ENCODE results near the gene PPP2R2C.
A peak's percentile ranks its signal among the peaks of the same experiment; 100 is the strongest.

The PPP2R2C gene

GRCh38 chr4:6364146-6364545 is 108.3 kb downstream of the PPP2R2C start:
- DNase-seq (ENCODE audit: low spot score) = no peak

DNA sequence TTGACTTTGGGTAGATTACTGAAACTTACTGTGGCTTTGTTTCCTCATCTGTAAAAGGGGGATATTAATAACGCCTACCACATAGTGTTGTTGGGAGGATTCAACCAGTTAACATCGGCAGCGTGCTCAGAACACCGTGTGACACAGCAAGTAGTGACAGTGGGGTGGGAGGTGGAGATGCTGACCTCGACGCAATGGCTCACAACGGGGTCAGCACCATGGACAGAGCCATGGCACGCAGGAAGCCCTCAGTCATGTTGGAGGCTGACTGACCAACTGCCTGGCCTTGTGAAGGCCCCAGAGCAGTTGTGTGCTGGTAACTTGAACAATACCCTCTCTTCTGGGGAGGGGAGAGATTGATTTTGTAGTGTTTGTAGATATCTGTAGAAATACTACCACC is 109.5 kb downstream of the PPP2R2C start:
- peak; percentile 49 for DNase-seq (ENCODE audit: low spot score)

DNA sequence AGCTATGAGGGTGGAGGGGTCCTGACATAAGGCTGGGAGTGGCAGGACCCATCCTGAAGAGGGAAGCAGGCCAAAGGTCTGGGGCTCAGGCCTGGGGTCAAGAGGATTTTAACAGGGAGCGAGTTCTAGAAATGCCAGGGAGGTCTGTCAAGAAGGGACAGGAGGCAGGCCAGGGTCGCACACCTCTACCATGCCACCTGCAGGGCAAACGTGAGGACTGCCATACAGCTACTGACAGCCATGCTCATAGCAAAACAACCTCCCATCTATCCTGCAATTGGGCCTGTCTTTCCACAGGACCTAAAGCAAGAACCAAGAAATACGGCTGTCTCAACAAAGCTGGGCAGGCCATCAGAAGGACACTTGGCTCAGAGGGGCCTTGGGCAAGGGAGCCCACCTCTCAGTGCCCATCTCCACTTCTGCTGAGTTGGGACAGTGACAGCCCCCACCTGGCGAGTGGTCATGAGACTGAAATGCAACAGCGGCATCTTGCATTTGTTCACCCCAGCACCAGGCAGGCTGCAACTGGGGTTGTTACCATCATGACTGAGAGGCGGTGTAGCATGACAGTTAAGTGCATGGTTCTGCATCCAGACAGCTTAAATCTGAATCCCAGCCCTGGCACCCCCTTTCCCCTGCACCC is 110.0 kb downstream of the PPP2R2C start:
- no peak for DNase-seq (ENCODE audit: low spot score)

GRCh38 chr4:6361076-6361784 is 111.2 kb downstream of the PPP2R2C start:
- no peak for DNase-seq (ENCODE audit: low spot score)

- DNase-seq (ENCODE audit: low spot score) = no peak
These were observed 112.0 kb downstream of the PPP2R2C start for GRCh38 chr4:6360385-6360784.

DNA sequence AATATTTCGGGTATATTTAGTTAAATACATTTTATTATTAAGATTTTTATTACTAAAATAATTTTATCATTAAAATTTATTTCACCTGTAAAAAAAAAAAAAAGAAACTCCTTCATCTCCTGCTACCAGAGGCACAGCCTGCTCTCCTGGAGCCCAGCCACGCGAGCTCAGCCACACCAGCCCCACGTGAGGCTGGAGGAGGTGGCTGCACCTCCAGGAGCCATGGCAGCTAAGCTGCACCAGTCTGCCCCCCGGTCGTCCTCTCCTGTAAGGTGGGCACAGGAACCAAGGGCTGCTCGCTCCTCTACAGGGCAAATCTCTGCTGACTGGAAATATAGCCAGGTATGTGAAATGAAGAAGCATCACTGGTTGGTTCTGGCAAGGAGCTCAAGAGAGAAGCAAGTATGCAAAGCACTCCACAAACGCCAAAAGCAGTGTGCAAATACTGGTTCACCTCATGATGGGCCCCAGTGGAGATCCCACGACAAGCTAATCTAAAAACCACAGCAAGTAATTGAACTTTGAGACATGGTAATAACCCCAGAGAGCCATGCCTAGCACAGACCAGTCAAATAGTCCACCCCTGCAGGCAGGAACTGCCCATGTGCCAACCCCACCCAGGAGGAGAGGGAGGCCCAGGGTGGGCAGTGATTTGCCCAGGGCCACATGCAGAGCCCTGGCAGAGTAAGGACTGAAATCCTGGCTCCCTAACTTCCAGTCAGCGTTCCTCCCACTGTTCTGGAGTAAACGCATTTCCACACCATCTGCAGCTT is 112.7 kb downstream of the PPP2R2C start:
- DNase-seq (ENCODE audit: low spot score) = no peak

GRCh38 chr4:6357476-6357875 is 114.9 kb downstream of the PPP2R2C start:
- DNase-seq (ENCODE audit: low spot score) = no peak

DNA sequence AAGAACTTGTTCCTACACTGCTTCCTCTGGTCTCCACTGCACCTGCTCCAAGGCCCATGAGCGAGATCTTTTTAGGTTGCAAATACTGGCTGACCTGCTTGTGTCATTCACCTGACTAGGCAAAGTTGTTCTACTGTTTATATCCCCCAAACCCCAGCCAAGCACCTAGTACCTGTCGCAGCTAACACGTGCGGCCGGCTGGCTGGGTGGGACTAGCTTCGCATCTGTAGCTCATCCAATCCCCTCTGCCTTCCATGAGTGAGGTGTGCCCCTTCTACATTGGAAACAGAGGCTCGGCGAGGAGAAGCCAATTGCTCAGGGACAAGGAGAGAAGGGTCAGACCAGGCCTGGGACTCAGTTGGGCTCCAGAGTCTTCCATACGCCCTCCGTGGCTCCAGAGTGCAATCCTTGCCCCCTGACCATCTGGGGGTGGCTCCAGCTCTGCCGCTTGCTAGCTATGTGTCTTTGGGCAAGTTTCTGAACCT is 116.3 kb downstream of the PPP2R2C start:
- DNase-seq (ENCODE audit: low spot score) = no peak

DNA sequence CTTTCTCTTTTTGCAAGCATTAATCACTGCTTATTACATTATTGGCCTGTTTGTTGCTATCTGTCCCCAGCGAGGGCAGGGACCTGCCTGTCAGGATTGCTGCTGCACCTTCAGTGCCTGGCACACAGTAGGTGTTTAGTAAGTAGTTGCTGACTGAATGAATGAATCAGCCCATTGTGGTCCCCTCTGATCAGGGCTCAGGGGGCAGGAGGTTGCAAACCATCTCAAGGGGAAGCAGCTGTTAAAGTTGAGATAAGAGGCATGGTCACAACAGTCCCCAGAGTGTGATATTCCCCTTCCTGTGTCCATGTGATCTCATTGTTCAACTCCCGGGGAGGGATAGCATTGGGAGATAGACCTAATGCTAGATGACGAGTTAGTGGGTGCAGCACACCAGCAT is 117.4 kb downstream of the PPP2R2C start:
- no peak for DNase-seq (ENCODE audit: low spot score)

- DNase-seq (ENCODE audit: low spot score) = no peak
These were observed 117.8 kb downstream of the PPP2R2C start for GRCh38 chr4:6354626-6355025.

DNA sequence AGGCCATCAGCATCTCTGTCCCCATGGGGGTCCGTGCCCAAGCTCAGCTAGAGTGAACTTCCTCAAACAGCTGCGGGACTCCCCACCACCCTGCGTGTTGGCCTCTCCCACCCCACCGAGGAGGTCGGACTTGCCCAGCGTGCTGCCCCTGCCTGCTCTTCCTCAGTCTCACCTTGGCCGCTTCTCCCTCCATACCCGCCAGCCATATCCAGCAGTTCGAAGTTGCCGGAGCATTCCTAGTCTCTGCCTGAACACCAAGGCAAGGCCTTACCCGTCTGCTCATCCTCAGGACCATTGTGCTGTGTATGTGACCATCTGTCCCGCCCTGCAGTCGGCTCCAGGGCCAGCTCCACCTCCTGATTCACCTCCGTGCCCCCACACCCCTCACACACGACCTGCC is 118.3 kb downstream of the PPP2R2C start:
- DNase-seq (ENCODE audit: low spot score) = no peak

DNA sequence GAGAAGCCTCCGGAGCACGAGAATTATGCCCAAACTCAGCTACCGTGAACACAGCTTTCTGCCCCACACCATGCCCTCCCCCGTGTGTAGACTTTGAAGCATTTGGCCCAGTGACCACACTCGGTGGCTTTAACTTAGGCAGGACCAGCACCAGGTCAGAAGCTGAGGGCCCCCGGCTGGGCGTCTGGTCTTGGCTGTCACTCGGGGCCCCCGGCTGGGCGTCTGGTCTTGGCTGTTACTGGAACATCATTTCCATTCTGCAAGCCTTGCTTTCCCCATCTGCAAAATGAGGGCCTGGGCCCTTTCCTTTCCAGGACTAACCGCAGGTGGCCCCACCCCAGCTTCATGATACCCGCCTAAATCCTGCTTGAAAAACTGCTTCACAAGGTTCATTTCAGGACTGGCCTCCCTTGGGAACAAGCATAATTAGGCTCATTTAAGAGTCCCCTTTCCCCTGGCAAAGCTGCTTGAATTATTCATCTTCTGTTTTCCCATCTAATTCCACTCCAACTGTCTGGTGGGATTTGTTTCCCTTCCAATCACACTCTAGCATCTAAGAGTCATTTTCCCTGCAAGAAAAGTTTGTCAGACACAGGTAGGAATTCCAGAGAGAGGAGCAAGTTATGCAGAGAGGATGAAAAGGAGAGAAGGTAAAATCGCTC is 120.3 kb downstream of the PPP2R2C start:
- no peak for DNase-seq (ENCODE audit: low spot score)

- DNase-seq (ENCODE audit: low spot score) = no peak
These were observed 121.0 kb downstream of the PPP2R2C start for GRCh38 chr4:6351246-6352000.

- no peak for DNase-seq (ENCODE audit: low spot score)
These were observed 121.8 kb downstream of the PPP2R2C start for GRCh38 chr4:6350646-6351045.

DNA sequence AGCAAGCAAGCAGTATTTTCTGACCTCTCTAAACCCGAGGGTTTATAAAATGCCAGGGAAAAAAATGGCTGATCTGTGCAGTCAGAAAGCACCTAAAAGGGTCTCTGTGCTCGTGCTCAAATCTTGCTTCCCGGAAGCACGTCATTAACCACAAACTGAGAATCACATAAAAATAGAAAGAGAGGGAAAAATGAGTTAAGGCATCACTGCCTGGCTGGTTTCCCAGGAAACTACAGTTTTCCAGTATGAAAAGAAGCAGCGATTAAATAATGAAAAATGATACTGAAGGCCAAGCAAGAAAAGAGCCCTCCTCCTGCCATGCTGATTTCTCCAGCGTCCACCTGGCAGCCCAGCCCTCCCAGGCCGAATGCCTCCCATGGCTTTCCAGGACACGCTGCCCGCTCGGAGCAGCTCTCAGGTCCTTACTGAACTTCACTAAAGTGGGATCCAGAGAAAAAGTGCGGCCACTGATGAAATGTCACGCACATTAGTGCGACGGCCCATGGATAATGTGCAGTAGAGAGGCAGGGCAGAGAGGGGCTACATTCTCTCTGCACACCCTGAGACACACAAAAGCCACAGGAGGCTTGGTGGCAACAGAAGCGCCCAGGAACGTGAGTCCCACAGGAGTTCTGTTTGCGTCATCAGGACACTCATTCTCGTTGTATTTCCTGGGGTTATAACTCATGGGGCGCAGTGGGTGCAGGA is 122.4 kb downstream of the PPP2R2C start:
- no peak for DNase-seq (ENCODE audit: low spot score)

DNA sequence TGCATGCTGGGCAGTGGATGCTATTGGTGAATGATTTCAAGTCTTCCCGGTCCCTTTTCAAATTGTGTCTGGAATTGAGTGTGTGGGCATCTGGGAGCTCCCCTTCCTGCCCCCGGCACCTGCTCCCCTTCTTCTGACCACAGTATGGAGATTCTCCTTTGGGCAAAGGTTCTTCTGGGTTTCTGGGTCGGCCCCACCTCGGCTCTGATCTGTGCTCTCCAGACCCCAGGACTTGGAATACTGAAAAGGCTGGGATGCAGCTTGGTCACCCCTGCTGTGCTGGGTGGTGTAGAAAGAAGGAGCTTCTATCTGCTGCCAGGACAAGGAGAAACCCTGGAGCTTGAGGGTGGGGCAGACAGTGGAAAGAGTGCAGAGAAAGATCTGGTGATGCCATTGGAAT is 124.0 kb downstream of the PPP2R2C start:
- no peak for DNase-seq (ENCODE audit: low spot score)

DNA sequence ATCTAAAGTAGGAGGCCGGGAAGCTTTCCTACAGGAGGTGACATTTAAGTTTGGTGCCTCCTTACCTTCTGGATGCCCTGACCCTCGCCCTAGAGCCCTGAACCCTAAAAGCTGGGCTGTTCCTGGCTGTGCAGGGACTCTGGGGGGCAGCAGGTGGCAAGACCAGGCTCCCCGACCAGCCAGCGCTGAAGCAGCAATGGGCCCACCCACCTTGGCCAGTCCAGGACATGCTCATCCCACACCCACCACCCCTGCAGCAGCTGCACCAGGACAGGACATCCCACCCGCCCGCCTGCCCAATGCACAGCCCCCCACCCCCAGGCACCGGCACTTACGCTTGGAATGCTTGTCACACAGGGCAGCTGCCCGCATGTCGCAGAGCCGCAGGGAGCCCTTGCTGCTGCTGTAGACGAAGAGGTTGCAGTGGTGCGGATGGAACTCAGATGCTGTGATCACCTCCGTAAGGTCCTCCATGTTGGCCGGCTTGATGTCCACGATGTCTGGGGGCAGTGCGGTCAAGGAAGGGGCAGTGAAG is 124.8 kb downstream of the PPP2R2C start:
- no peak for DNase-seq (ENCODE audit: low spot score)

GRCh38 chr4:6346373-6347110 is 125.9 kb downstream of the PPP2R2C start:
- no peak for DNase-seq (ENCODE audit: low spot score)

DNA sequence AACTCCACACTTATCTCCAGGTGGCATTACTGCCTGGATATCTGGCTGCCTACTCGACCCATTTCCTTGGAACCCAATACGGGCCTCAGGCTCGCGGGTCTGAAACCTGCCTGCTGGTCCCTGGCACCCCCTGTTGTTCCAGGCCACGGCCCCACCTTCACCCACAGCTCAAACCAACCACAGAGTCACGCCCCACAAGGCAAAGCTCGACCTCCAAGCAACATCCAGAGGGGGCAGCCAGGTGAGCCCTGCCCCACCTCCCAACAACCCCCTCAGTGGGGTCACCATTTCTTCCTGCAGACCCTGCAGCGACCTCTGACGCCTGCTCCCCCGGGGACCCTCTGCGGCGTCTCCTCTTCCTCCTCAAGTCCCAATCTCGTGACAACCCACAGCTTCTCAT is 126.5 kb downstream of the PPP2R2C start:
- no peak for DNase-seq (ENCODE audit: low spot score)

Measured in RKO (cell line).